GM19452 (cell line): ENCODE results near the gene C11orf24.

Source experiments
- ATAC-seq: cut with Tn5 transposase; IDR thresholded peaks from one replicate; pipeline ENCODE4 v1.9.1; 2021; ENCODE audit not compliant: unreplicated experiment

C11orf24 gene

DNA sequence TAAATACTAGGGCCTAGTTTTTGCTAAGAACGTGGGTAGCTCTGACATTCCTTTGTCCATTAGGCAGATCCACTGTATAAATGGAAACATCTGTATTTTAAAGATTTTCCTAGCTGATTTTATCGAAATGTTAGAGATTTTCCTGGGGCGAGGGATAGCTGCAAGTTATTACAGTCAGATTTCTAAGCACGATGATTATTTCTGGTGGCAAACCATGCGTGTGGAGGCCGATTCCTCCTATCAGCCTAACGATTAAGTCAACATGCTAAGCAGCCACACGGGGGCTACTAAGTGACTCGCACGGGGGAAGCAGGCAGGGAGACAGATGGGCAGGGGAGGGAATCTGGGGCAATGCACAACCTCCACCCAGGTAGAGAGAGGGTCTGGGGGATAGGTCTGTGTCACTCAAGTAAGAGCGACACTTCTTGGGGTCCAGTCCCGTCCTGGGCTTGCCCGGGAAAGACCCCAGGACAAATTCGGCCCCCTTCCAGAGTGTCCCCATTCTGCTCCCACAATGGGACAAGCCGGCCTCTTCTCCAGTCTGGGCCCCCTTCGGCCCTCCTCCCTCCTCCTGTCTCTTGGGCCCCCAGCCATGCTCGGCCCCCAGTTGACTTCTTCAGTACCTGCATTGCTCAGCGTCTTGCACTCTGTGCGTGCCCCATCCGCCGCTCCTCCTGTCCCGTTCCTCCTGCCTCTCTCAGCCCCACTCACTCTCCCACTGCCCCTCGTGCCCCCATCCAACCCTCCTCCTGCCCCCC, 571 bp downstream of the C11orf24 start:
- ATAC-seq: peak; percentile 14

DNA sequence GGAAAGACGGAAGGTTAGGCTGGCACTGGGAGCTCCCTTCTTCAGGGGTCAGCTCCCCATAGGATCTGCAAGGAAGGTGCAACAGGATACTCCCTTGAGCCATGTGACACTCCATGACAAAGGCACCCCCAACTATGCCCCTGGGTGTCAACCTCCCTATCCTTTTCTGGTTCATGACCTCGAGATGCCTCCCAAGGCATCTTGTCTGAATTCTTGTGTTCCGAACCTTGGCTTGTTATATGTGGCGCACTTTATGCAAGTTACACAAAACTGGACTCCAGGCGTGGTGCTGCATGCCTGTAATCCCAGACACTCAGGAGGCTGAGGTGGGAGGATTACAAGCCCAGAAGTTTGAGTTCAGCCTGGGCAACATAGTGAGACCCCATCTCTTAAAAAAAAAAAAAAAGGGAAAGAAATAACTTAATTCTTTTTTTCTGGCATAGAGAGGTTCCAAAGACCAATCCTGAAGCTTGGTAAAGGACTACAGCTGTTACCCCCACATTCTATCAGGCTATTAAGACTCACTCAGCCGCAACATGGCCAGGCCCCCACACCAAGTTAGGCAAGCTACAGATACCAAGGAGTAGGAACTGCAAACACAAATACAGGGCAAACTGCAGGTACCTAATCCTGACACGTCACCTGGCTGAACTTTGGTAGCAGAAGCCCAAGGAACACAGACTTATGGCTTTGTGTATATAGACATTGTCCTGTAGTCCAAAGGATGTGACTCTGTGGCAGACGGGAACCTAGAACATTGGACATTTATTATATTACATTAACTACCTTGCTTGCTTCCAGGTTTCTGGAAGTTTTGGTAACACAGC, 1.4 kb downstream of the C11orf24 start:
- ATAC-seq: no peak

DNA sequence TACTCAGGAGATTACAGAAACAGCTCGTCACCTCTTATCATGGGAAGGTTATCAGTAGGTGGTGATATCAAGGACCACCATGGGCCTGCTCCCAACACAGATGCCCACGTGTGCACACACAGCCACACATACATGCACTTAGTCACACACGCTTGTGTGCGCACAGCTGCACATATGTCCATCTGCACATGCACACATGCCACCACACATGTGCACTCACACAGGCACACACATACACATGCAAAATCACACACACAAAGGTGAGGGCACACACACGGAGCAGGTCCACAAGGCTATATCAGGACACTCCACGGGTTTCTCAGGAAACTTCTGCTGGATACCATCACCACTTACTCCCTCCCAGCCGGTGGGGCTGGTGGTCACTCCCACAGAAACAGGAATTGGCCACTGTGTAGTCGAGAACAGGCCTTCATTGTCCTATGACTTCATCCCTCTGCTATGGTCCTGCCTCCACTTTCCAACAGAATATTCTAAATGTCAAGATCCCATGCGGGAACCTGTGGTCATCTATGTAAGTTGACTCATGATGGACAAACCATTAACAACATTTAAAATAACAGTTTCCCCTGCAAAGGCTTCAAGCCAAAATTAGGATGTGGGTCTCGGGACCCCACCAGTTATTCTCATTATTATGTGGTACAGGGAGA, 2.2 kb downstream of the C11orf24 start:
- no peak for ATAC-seq

DNA sequence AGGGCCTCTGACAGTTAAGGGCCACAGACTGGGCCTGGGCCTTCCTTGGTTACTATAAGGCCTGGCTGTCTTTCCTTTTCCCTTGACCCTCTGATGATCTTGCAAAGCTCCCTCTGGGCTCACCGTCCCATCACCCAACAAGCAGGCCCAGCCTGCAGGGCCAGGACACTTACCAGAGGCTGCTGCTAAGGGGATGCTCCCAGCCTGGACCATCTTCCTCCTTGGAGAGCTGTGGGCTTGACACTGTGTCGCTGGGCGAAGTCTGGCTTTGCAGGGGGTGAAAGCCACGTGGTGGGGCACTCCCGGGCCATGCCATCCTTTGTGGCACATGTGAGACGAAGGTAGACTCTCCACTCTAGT, 3.9 kb downstream of the C11orf24 start:
- ATAC-seq: no peak

DNA sequence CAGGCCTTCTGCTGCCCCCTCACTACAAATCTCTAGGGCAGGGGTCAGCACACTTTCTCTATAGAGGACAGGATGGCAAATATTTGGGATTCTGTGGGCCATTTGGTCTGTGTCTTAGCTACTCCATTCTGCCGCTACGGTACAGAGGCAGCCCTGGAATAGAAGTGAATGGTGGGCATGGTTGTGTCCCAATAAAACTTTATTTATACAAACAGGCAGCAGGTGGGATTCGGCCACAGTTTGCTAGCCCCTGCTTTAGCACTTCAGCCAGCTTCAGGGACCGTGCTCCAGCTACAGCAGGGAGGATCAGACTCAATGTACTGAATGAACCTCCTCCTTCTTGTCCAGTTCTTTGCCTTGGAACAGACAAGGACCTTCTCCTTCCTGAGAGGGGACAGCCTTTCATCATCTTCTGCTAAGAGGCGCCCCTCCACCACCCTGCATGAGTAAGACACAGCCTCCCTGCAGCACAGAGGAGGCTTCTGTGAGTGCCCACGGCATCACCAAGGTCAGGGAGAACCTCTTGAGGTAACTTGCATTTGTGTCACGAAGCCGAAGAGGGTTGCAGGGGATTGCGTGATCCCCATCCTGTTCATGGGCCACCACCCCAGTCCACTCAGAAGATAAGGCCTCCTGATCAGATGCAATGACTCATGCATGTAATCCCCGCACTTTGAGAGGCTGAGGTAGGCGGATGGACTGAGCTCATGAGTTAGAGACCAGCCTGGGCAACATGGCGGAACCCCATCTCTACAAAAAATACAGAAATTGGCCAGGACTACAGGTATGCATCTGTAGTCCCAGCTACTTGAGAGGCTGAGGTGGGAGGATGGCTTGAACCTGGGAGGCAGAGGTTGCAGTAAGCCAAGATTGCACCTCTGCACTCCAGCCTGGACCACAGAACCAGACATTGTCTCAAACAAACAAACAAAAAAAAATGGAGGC, 4.6 kb downstream of the C11orf24 start:
- ATAC-seq: no peak

DNA sequence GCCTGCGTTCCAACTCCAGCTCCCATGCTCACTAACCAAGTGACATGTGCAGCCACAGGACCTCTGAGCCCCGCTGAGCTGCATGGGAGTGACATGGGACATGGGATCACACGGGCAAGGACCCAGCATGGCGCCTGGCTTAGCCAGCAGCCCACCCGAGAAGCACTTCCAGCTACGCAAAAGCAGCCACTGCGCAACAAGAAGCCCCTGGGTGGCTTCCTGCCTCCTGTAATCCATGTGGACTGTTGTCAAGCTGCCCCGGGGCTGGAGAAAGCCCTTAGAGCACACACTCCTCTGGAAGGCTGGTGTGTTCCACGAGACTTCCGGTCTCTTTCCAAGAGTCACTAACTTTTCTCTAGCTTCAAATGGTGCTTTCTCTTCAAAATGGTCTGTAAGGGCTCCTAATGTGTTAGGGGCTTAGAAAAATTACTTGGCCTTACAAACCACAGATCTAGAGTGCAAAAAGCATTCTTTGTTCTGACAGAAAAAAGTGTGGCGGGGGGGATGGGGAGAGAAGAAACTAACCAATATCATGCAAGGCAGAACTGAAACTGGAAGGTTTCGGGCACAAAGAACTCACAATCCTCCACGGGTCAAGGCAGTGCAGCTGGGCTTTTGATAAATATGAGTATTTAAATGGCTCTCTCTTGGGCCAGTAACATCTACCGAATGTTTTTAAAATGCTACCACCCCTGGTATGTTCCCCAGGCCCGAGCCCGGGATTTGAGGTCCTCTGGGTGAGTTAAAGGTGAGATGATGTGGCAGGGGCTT, 5.5 kb downstream of the C11orf24 start:
- peak; percentile 58 for ATAC-seq

DNA sequence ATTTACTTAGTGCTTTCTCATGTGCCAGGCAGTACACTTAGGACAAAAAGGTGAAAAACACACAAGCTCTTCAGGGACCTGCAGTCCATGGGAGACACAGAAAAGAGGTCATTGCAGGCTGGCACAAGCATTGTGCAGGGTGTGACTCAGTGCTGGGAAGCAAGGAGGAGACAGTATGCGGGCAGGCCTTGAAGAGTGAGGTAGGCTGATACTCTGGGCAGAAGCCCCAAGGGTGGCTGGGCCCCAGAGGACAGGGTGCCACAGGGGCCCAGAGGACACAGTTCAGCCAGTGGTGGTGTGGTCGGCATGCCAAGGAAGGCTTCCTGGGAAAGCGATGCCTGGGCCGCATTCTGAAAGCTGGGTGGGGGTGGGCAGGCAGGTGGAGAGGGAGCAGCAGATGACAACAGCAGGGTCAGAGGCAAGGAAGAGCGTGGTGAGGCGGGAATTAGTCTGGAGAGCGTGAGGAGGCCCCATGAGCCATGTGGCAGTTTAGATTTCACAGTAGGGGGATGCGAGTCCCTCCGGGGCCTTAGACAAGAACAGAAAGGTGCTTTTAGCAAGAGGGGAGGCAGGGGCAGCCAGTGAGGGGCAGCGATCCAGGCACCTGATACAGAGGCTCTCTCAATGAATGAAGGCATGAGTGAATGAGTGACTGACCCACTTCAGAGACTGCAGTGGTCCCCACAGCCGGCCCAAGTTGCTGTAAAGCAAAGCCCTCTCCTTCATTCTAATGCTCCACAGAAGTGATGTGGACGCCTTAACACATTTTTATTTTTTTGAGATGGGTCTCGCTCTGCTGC, 6.8 kb downstream of the C11orf24 start:
- ATAC-seq: no peak

DNA sequence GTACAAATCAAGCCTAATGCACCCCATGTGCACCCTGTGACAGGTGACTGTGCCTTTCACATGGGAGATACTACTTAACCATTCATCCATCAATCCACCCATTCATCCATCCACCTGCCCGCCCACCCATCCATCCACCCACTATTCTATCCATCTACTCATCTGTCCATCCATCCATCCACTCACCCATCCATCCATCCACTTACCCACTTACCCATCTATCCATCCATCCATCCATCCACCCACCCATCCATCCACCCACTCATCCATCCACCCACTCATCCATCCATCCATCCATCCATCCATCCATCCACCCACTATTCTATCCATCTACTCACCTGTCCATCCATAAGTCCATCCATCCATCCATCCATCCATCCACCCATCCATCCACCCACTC, 7.5 kb downstream of the C11orf24 start:
- ATAC-seq: no peak

DNA sequence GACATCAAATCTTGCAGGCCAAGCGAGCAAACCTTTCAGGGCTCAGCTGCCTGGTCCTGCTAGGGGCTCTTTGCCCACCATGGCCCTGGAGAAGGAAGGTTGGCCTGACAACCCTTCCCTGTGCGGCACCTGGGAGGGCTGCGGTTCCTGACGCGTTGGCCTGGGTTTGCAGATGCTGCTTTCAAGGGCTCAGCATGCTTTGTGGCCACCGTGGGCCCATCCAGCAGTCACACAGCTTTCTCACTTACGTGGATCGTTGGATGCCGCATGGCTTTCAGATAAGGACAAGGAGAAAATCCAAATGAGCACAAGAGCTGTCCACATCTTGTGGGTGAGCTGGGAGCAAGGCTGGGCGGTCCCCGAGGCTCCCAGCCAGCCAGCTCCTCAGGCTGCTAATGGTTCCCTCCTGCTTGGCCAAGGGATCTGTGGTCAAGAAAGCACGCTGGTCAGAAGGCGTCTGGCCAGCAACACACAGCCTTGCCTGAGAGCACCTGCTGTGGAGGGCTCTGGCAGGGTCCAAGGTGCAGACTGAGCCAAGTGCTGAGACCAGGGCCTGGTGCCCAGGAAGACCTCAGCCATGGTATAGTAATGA, 8.2 kb downstream of the C11orf24 start:
- ATAC-seq: no peak

DNA sequence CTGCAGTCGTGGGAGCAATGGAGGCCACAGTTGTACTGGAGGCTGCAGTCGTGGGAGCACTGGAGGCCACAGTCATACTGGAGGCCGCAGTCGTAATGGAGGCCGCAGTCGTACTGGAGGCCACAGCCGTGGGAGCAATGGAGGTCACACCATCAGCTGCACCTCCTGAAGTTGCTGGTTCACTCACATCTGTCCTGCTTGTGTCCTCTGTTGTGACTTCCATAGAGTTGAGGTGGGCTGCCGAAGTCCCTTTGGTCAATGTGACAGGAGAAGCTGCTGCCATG, 9.3 kb downstream of the C11orf24 start:
- no peak for ATAC-seq

DNA sequence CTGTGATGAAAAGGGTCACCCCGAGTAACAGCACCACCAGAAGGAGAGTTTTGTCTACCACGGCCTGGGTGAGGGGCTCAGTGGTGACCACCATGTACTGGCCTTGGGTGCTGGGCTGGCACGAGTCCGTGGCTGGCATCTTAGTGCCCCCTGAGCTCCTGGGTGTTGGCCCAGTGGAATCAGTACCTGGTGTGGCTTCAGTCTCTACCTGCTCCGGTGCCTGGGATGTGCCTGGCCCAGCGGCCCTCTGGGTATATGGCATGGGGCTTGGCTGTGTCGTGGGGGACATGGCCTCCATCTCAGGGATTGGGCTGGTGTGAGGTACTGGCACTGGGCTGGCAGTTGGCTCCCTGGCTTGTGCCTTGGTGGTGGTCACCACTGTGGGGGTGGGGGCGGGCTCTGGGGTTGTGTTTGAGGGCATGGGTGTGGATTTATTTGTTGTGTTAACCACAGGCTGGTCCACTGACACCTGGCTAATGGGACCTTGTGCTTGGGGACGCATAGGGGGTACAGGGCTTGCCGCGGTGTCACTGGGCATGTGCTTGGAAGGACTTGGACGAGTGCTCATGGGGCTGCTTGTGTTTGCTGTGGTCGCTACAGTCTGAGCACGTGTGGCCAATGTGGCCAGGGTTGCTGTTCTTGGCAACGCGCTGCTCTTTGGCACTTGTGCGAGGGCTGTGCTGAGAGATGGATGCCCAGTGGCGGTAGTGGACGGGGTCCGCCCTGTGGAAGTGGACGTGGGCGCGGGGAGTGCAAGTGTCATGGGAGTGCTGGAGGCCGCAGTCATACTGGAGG, 9.8 kb downstream of the C11orf24 start:
- ATAC-seq: no peak

DNA sequence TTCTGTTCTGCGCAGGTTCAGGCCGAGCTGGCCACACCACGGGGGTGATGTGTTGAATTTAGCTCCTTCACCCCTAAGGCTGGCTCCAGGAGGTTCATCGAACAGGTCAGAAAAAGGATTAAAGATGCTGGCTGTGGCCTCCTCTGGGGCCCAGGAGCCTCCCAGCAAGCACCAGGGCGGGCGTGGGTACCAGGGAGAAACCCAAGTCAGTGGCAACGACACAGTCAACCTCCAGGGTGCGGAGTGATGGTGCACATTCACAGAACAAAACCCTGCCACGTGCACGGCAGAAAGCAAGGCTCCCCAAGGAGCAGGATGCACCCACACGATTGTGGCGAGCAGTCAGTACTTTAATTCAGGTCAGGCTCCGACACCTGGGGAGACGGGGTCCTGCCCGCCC, 10.8 kb downstream of the C11orf24 start:
- ATAC-seq: no peak

DNA sequence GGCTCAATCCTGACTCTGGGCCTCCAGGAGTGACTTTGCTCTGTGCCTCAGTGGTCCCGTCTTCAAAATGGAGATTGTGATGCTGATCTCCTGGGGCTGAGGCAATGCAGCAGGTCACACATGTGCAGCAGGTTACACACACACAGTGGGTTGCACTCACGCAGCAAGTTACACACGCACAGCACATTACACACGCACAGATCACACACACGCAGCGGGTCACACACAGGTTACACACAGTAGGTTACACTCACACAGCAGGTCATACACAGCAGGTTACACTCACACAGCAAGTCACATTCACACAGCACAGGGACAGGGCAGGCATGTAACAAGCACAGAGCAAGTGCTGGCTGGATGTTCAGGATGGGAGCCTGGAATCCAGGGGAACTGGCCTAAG, 11.3 kb downstream of the C11orf24 start:
- ATAC-seq: no peak

DNA sequence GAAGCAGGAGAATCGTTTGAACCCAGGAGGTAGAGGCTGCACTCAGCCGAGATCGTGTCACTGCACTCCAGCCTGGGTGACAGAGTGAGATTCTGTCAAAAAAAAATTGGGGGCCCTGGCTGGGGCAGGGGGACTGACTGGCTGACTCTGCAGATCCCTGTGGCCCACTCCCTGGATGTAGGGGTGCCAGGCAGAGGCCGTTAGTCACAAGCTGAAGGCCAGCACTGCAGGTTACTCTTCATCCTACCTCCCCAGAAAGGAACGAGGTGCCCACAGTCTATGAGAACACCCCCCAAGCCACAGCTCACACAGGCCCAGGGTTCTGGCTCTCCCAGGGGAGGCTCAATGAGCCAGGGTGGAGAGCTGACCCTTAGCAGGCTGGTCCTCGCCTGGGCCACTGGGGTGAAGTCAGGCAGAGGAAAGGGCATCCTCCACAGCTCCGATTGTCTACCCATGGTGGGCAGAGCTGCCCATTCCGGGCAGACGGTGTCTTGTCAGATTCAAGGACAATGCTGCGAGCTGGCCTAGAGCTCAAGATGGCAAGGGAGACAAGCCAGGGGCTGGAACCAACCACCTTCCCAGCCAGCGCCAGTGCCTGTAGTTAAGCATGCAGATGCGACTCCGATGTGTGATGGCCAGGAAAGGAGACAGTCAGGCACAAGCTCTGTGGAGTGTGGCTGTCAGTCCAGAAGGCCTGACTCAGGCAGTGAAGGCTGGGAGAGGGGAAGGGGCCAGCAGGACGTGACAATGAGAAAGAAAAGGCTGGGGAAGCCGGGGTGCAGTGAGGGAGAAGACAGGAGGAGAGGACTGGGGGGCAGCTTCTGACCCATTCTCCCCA, 12.4 kb downstream of the C11orf24 start:
- ATAC-seq: no peak

DNA sequence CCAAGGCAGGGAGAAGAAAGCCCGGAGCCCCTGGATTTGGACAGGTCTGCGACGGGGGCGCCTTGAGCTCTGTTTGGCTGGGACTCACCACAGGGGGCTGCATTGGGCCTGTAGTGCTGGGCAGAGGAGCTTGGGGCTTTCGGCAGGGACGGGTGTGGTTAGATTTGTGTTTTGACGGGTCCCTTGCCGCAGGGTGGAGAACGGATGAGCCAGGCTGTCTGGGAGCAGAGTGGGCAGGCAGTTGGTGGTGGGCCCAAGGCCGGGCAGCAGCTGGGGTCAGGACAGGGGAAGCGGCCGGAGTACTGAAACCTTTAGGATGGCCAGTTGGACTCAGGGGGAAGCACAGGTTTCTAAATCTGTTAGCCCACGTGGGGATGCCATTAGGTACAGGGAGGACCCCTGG, 13.4 kb downstream of the C11orf24 start:
- no peak for ATAC-seq

DNA sequence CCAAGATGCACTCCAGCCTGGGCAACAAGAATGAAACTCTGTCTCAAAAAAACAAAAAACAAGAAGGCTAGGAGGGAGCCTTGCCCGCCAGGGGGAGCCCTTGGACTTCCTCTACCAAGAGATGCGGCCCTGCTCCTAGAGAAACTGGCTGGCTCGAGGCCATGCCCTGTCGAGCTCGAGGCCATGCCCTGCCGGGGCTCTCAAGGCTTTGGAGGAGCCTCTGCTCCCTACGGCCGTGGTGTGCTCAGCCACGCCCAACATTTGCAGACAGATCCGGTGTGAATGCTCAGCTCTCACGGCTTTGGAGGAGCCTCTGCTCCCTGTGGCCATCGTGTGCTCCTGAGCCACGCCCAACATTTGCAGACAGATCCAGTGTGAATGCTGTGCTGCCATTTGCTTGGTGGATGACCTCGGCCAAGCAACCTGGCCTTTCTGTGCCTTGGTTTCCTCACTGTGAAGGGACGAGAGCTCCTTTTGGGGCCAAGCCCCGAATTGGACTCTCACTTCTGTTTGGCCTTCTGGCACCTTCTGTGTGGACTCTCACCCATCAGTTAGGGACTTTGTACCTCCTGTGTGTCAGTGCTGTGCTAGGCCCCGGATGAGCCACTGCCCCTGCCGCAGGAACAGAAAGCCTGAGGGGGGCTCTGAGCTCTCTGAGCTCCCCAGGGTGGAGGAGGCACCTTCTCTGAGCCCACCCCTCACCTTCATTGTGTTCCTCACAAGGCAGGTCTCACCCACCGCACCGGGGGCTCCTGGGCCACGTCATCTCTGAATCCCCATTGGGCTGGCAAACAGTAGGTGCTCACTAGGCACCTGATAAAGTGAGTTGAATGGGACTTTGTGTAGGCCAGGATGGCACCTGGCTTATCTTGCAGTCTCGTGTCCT, 14.1 kb downstream of the C11orf24 start:
- no peak for ATAC-seq
